OCI-LY3 (cell line): ENCODE measurements around the gene TMEM37.

Source experiments
- CTCF ChIP-seq: fragments of 200-600, 300-600 bp; sonication (generic); IDR thresholded peaks from 2 replicates; pipeline ENCODE4 v1.5.1; 2014; ENCODE audit warnings: antibody characterized with exemption, low read length, low read depth
- EZH2phosphoT487 ChIP-seq: fragments of 200-600 bp; shearing (Covaris generic); IDR thresholded peaks from 2 replicates; pipeline ENCODE4 v1.6.1; 2018; ENCODE audit warnings: antibody characterized with exemption, mixed run types, low read depth

- TF ChIP-seq CTCF (no peak), EZH2phosphoT487 (no peak)
Measured at GRCh38 chr2:119432851-119433522, 1.3 kb downstream of the TMEM37 start.
